Fibroblast of skin of right biceps (primary cell): ENCODE measurements around the gene HAGHL.

Source experiments
- DNase-seq: peaks from one replicate; pipeline ENCODE4 v3.0.0-alpha.2; 2013

The HAGHL gene, protein sequence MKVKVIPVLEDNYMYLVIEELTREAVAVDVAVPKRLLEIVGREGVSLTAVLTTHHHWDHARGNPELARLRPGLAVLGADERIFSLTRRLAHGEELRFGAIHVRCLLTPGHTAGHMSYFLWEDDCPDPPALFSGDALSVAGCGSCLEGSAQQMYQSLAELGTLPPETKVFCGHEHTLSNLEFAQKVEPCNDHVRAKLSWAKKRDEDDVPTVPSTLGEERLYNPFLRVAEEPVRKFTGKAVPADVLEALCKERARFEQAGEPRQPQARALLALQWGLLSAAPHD

GRCh38 chr16:726438-727290 is at the start of gene HAGHL, which contains the start of gene CCDC78:
Gene HAGHL, plus strand, starts transcription at chr16:727106. Its CDS starts 404 bp downstream, at chr16:727510.
Gene CCDC78, minus strand, starts transcription at chr16:726443. Its CDS starts 76 bp downstream, at chr16:726367.
- DNase-seq = peak; percentile 40

GRCh38 chr16:677316-678190 is 49.4 kb upstream of the HAGHL start:
- no peak for DNase-seq

DNA sequence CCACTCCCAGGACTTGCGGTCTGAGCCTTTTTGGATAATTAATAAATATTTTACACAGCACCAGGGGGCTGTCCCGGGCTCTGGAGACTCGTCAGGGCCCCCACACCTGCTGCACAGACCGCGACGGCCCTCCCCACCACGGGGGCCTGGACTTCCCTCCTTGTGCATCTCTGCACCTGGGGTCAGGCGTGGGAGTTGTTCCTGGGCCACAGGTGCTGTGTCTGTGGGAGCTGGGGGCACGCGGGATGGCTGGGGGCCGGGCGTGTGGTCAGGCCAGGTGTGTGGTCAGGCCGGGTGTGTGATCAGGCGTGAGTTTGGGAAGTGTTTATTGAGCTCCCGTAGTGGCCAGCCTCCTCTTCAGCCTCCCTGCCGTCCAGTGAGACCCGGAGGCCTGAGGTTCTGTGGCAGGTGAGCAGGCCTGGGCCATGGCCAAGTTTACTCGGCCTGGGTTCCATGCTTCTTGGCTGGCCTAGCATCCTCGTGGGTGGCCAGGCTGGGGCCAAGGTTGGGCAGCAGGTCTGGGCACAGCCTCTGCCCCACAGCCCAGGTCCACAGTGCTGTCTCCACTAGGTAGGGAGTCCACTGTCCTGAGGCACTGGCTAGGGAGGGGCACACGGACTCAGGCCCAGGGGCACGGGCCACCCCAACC is 48.6 kb upstream of the HAGHL start:
- no peak for DNase-seq

DNA sequence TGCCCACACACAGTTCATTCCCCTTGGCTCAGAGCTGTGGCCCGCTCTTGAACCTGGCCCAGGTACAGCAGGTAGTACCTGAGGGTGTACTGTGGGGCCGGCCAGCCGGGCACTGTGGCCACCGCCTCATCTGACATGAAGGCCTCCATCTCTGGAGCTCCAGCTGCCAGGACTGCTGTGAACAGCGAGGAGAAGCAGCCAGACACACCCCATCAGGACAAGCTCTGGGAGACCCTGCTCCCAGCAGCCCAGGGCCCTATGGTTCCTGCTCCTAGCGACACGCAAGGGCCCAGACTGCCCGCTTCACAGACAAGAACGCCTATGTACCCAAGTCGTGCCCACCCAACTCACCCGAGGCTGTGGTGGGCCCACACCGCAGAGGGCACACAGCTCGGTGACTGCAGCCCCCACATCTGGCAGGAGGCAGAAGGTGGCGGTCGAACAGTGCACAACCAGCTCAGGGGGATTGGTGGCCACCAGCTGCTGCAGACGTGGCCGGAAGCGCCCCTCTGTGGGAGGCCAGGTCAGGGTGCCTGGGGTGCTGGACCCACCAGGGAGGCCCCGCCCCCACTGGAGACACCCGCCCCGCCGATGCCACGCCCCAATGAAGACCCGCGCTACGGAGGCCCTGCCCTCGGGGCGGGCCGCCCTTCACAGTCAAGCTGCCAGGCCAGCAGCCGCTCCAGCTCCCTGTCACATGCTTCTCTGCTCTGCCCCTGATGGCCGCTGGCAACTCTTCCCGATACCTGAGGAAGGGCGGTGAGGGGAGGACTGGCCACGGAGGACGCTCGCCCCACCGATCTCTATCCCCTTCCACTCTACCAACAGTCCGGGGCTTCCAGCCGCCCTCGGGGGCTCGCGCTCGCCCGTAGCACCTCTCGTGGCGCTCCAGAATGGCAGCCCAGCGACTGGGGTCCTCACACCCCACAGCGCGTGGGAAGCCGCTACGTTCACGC is 47.8 kb upstream of the HAGHL start:
- peak; percentile 65 for DNase-seq

DNA sequence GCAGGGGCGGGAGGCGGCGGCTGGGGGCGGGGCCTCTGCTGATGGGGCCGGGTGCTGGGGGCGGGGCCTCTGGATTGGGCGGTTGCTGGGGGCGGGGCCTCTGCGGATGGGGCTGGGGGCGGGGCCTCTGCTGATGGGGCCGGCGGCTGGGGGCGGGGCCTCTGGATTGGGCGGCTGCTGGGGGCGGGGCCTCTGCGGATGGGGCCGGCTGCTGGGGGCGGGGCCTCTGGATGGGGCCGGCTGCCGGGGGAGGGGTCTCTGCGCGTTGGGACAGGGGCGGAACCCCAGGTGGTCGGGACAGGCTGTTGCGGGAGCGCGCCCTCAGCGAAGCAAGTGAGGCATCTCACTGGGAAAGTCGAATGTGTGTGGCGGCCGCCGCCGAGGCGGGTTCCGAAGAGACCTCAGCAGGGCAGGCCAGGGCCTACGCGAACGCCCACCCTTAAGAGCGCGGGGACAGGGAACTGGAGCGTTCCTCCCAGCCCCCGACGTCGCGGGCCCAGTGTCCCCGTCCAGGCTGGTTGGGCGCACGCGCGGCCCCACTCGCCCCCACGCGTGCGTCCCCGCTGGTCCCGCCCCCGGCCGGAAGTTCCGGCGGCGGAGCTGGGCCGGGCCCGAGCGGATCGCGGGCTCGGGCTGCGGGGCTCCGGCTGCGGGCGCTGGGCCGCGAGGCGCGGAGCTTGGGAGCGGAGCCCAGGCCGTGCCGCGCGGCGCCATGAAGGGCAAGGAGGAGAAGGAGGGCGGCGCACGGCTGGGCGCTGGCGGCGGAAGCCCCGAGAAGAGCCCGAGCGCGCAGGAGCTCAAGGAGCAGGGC is 46.9 kb upstream of the HAGHL start, which contains the start of gene STUB1:
Gene STUB1, plus strand, starts transcription at position 597 of the 811 bp plus-strand sequence. Its CDS starts 116 bp downstream, at position 713.
- peak; percentile 85 for DNase-seq

DNA sequence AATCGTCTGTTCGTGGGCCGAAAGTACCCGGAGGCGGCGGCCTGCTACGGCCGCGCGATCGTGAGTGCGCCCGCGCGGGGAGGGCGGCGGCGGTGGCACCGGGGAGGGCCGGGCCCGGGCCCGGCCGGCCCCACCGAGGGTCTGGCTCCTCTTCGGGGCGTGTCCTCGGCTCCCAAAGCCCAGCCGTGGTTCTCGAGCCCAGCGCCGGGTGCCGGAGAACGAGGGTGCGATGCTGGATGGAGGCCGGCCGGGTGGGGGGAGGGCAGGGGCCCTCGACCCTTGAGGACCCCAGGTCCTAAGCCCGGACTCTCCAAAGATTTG is 46.3 kb upstream of the HAGHL start:
- DNase-seq = no peak

GRCh38 chr16:680967-681745 is 45.8 kb upstream of the HAGHL start:
- peak; percentile 30 for DNase-seq

- DNase-seq = no peak
Measured at GRCh38 chr16:681746-682427, 45.0 kb upstream of the HAGHL start.

DNA sequence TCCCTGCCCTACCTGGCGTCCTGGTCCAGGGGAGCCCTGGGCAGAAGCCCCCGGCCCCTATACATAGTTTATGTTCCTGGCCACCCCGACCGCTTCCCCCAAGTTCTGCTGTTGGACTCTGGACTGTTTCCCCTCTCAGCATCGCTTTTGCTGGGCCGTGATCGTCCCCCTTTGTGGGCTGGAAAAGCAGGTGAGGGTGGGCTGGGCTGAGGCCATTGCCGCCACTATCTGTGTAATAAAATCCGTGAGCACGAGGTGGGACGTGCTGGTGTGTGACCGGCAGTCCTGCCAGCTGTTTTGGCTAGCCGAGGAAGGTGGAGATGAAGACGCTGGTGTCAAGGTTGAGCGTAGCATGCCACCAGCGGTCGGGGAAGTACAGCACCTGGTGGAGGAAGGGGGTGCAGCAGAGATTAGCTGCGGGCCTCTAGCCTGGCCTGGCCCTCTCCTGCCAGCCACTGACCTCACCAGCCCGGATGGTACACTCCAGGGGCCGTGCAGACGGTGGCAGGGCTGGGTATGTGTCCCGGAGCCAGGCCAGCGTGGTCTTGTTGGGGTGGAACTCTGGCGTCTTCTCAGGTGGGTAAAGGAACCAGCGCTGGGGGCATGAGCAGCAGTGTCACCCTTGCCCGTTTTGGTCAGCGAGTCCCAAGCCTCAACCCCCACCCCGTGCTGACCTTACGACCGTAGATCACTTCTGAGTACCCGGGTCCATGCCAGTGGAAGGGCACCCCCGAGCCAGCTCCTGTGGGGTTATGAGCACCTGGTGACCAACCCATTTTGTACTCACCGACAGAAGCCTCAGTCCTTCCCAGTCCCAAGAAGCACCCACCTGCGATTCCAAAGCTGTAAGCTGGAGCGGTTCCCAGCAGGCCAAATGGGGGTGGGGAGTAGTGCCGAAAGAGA is 44.2 kb upstream of the HAGHL start:
- no peak for DNase-seq

DNA sequence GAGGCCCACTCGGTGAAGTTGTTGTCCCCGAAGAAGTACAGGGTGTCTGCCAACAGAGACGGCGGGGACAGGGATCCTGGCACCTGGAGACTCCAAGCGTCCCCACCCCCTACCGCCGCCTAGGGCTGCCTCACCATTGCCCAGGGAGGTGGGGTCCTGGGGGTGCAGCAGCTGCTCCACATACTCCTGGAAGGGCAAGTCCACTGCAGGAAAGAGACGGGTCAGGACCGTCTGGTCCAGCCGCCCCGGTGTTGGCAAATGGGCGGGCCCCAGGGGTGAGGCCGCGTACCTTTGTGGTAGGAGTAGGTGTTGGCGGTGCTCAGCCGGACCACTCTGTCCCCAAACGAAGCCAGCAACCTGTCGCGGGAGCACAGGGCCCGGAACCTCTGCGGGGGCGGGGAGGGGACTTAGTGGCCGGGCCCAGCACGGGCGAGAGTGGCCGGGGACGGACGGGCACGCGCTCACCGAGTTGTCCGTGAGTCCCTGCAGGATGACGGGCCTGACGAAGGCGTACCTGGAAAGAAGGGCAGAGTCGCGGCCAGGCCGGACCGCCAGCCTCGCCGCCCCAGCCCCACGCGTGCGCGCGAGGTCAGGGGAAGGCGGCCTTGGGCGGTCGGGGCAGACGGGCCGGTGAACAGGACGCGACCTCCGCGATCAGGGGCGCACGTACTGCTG is 43.4 kb upstream of the HAGHL start:
- no peak for DNase-seq

DNA sequence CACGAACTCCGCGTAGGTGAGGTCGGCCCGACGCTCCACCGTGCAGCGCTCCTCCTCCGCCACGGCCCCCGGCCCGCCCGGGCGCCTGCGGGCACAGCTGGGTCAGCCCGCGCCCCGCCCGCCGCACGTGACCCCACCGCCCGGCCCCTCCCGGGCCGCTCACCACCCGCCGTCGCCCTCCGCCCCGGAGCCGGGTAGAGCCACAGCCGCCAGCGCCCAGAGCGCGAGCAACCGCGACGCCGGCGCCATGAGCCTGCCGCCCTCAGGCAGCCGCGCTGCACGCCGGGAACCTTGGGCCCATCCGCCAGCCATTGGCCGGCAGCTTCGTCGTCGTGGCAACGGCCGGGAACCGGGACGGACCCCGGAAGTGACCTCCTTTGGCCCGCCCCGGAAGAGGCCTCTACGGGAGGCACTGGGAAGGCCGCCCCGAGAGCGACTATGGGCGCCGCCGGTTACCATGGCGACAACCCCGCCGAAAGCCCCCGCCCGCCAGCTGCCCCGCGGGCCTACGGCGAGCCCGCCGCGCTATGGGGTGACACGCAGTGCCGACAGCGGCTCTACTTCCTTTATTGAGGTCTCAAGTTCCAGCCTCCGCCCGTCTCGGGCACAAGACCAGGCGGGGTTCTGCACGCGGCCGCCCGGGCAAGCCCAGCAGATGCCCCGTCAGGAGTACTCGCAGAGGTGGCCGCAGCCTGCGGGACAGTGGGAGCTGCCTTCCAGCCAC is 42.7 kb upstream of the HAGHL start, which contains the start of gene JMJD8:
Gene JMJD8, minus strand, starts transcription at position 264 of the 724 bp plus-strand sequence. Its CDS starts 15 bp downstream, at position 249.
- peak; percentile 95 for DNase-seq

DNA sequence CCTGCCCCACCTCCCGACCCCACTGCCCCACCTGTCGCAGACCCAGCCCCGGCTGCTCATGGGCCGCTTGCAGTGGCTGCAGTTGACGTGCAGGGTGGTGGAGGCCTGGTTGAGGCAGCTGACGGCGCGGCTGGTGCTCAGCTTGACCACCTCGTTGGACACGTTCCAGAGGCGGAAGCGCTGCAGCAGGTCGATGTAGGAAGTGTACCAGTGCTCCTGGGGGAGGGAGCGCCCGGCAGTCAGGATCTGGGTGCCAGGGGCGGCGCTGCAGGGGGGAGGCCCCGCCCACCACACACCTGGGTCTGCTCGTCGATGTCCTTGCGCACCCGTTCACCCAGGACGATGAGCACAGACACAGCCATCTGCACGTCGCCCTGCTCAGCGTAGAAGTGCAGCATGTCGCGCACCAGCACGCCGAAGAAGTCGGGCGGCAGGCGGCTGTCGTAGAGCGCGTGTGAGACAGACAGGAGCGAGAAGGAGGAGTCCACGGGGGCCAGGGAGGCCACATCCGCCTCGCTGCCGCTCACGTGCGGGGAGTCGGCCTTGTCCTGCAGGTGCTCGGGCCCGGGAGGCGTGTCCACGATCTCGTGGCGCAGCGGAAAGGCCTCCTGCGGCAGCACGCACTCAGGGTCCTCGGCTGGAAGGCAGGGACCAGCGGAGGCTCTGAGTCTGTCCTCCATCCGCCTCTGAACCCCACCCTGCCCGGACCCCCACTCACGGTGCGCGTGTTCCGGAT is 41.8 kb upstream of the HAGHL start:
- DNase-seq = no peak

- peak; percentile 39 for DNase-seq
Measured at GRCh38 chr16:685967-686366, 40.9 kb upstream of the HAGHL start.

GRCh38 chr16:686459-687260 is 40.2 kb upstream of the HAGHL start:
- DNase-seq = no peak

DNA sequence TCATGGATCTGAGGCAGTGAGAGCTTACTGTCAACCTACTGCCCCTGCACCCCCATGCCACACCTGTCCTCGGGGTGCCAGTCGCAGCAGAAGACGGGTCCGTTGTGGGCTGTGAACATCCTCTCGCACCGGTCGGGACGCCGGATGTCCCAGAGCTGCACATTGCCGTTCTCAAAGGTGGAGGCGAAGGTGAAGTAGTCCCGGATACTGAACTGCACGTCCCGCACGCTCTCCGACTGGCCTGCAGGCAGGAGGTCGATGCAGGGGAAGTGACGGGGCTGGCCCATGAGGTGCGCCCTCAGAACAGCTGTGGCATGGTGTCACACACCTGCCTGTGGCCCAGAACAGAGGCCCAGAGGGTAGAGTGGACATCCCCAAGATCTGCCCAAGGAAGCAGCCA is 39.4 kb upstream of the HAGHL start:
- DNase-seq = no peak
